Brain microvascular endothelial cell (primary cell): ENCODE data around the gene CHAMP1.

Source experiments
- DNase-seq: peaks from one replicate; pipeline ENCODE4 v3.0.0-alpha.2; 2020
- H3K27ac ChIP-seq: fragments of 250-450 bp; sonication (Bioruptor Pico); 2 replicates; pipeline ENCODE4 v1.5.1; 2020; ENCODE audit warnings: mild to moderate bottlenecking, moderate library complexity
- H3K27me3 ChIP-seq: fragments of 250-450 bp; sonication (Bioruptor Pico); replicated peaks from 2 replicates; pipeline ENCODE4 v1.5.1; 2020; ENCODE audit warnings: mild to moderate bottlenecking
- H3K36me3 ChIP-seq: fragments of 250-450 bp; sonication (Bioruptor Pico); replicated peaks from 2 replicates; pipeline ENCODE4 v1.5.1; 2020; ENCODE audit warnings: mild to moderate bottlenecking
- H3K4me3 ChIP-seq: 2 replicates; pipeline ENCODE4 v1.5.1; 2011; ENCODE audit warnings: low read depth, mild to moderate bottlenecking, control low read depth, low read length, moderate library complexity
- CTCF ChIP-seq: IDR thresholded peaks from 2 replicates; pipeline ENCODE4 v1.5.1; 2011; ENCODE audit warnings: low read depth, mild to moderate bottlenecking, moderate library complexity, low read length, control low read depth, inconsistent platforms; ENCODE audit errors: missing control alignments
- in situ Hi-C: cut with HindIII; loops from 2 replicates; pipeline ENCODE4 v1.10.0; 2017; ENCODE audit warnings: low sequenced_read_pairs, low pct_ligation_motif_present

CHAMP1 gene

DNA sequence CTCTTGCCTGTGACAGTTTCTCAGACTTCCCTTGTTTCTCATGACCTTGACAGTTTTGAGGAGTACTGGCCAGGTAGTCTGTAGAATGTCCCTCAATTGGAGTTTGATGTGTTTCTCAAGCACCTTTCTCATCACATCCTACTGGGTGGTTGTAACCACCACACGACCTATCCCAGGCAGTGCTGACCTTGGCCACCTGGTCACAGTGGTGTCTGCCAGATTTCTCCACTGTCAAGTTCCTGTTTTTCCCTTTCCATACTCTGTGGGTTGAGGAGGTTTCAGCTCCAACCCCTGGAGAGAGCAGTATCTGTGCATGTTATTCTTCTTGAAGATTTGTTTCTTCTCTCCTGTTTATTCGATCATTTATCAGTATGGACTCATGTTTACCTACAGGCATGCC lies 41.3 kb upstream of the CHAMP1 start:
- DNase-seq = no peak
- Histone ChIP-seq H3K4me3 (no peak overlapping the region), H3K27ac (no peak overlapping the region), H3K36me3 (peaks cover 66% of the 10 kb centered on the region), H3K27me3 (no peaks in the 10 kb centered on the region)
- in situ Hi-C loops = no loop called here
- TF ChIP-seq CTCF = no peak

- TF ChIP-seq CTCF = no peak
- Histone ChIP-seq H3K27ac (no peak overlapping the region), H3K27me3 (no peaks in the 10 kb centered on the region), H3K4me3 (no peak overlapping the region), H3K36me3 (peaks cover 43% of the 10 kb centered on the region)
- DNase-seq = no peak
- in situ Hi-C loops = no loop called here
These were observed 39.0 kb upstream of the CHAMP1 start for GRCh38 chr13:114275304-114275703.

GRCh38 chr13:114279146-114279545 lies 35.2 kb upstream of the CHAMP1 start:
- no peak for DNase-seq
- TF ChIP-seq CTCF = no peak
- H3K27ac ChIP-seq = no peak overlapping the region

DNA sequence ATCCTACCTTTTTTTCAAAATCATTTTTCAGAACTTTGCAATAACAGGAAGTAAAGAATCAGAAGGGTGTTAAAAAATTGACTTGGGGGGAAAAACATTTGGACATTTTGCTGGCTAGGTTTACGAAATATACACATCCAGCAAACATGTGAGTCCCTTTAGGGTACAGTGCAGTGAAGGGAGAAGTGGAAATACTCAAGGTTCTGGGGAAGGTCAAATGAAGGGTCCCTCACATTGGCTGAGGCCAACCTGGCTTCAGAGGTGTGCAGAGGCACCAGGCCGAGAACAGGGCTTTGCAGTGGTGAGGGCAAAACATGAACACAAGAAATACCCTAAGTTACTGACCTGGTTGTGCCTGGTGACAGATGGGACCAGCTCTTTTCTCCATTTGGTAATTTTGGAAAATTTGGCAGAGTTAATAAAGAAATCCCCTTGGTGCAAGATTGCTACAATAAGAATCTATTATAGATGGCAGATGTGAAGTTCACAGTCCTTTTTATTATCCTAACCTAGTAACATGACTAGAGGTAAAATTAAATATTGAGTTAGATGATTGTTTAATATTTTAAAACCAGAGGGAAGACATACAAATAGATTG lies 34.4 kb upstream of the CHAMP1 start:
- no peak for DNase-seq
- Histone ChIP-seq H3K4me3 (no peak overlapping the region), H3K27ac (no peak overlapping the region), H3K36me3 (peaks cover 18% of the 10 kb centered on the region), H3K27me3 (no peaks in the 10 kb centered on the region)
- in situ Hi-C loops = no loop called here
- TF ChIP-seq CTCF = no peak

More at GRCh38 chr13:114279146-114279545, 35.2 kb upstream of the CHAMP1 start:
- Histone ChIP-seq H3K4me3 (no peak overlapping the region), H3K27me3 (no peaks in the 10 kb centered on the region), H3K36me3 (peaks cover 22% of the 10 kb centered on the region)
- in situ Hi-C loops = no loop called here

DNA sequence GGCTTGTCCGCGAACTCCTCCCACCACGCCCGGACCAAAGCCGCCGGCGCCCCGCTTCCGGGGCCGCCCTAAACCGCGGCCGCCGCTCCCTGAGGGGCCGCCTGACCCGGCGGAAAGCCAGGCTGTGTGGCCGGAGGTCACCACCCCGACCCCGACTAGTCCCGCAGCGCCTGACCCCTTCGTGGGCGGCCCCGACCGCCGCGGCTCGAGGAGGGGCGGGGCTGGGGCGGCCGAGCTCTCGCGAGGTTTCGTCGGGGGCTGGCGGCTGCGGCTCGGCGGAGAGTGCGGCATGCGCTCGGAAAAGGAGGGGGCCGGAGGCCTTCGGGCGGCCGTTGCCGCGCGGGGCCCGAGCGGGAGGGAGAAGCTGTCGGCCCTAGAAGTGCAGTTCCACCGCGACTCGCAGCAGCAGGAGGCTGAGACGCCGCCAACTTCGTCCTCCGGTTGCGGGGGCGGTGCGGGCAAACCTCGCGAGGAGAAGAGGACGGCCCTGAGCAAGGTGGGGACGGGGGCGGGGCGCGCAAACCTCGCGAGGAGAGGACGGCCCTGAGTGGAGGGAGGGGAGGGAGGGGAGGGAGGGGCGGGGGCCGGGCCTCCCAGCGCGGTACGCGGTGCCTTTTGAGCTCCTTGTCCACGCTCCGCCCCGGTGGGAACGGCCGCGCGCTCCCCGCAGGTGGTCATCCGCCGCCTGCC lies 32.8 kb upstream of the CHAMP1 start, which contains the start of gene UPF3A:
Gene UPF3A (plus strand): TSS at position 251 of the 690 bp plus-strand sequence. CDS start 39 bp downstream, at position 290.
- peaks cover 4% of the 10 kb centered on the region for H3K36me3 ChIP-seq
- peak within 1 kb of the TSS; percentile 76 for H3K4me3 ChIP-seq
- in situ Hi-C loops = no loop called here
- no peak for TF ChIP-seq CTCF
- H3K27me3 ChIP-seq = no peaks in the 10 kb centered on the region
- DNase-seq = peak; percentile 79
- peak within 1 kb of the TSS; percentile 99 for H3K27ac ChIP-seq
